Mesodermal cell (in vitro differentiated cells): Measurements from ENCODE around the gene SHISA7. TPM values are rescaled to one million over a fixed set of nuclear protein-coding genes. Genes with fewer than 3 reads are reported as not detected.

Experiments used
- H3K27ac ChIP-seq: 2 replicates; pipeline ENCODE4 v1.7.0; 2013; ENCODE audit warnings: mild to moderate bottlenecking, low read depth, low read length, moderate library complexity; ENCODE audit not compliant: severe bottlenecking
- H3K36me3 ChIP-seq: 2 replicates; pipeline ENCODE4 v1.7.1; 2013; ENCODE audit warnings: mild to moderate bottlenecking, low read length, moderate library complexity; ENCODE audit not compliant: control insufficient read depth, insufficient read depth
- H3K4me1 ChIP-seq: one replicate; pipeline ENCODE4 v1.7.1; 2013; ENCODE audit warnings: mild to moderate bottlenecking, low read length; ENCODE audit not compliant: insufficient read depth, control insufficient read depth, poor library complexity, severe bottlenecking
- H3K4me3 ChIP-seq: 2 replicates; pipeline ENCODE4 v1.7.0; 2013; ENCODE audit warnings: low read length, control low read depth, mild to moderate bottlenecking; ENCODE audit not compliant: insufficient read depth, poor library complexity, severe bottlenecking; ENCODE audit errors: extremely low read depth
- H3K9me3 ChIP-seq: 2 replicates; pipeline ENCODE4 v1.7.1; 2013; ENCODE audit warnings: mild to moderate bottlenecking, low read length, moderate library complexity; ENCODE audit not compliant: control insufficient read depth
- WGBS, 2 experiments: methylation state at CpG; one replicate each; pipeline ENCODE4 v1.1.5; 2013; ENCODE audit warnings: missing lambda C conversion rate in 2 of 2; ENCODE audit not compliant: insufficient coverage in 2 of 2; 5-methylcytosine and 5-hydroxymethylcytosine counted together
- polyA plus RNA-seq, 2 experiments: library from polyadenylated mRNA; stranded (reverse); fragments of 50-300 nt; gene quantifications; one replicate each; pipeline ENCODE4 v1.2.3, GENCODE V29; 2013

Gene SHISA7
- 0.29 TPM for polyA plus RNA-seq (2013, experiment 1 of 2)
- polyA plus RNA-seq (2013, experiment 2 of 2) = 0.15 TPM

- no peaks in the 10 kb centered on the region for H3K36me3 ChIP-seq
- H3K4me3 ChIP-seq = no peak within 1 kb of the TSS
- H3K4me1 ChIP-seq = no peaks in the 10 kb centered on the region
- no peak within 1 kb of the TSS for H3K27ac ChIP-seq
- 2 to 5% methylated on average over 30 to 41 of the region's 43 CpGs for WGBS, 2 experiments
- H3K9me3 ChIP-seq = no peaks in the 10 kb centered on the region
Measured at GRCh38 chr19:55443045-55443823, at the start of gene SHISA7. Gene SHISA7, minus strand, starts transcription at chr19:55443300. Its CDS starts 437 bp downstream, at chr19:55442863.

GRCh38 chr19:55492362-55492944, 49.4 kb upstream of the SHISA7 start:
- Histone ChIP-seq H3K36me3 (no peaks in the 10 kb centered on the region), H3K4me1 (peaks cover 18% of the 10 kb centered on the region), H3K27ac (no peak overlapping the region), H3K4me3 (no peak overlapping the region), H3K9me3 (no peaks in the 10 kb centered on the region)
- 82 to 83% methylated on average over 9 to 10 of the region's 12 CpGs for WGBS, 2 experiments

GRCh38 chr19:55491546-55492360, 48.7 kb upstream of the SHISA7 start:
- H3K4me3 ChIP-seq = no peak overlapping the region
- no peaks in the 10 kb centered on the region for H3K36me3 ChIP-seq
- H3K27ac ChIP-seq = no peak overlapping the region
- 94 to 96% methylated on average over 14 to 15 of the region's 24 CpGs for WGBS, 2 experiments
- H3K9me3 ChIP-seq = no peaks in the 10 kb centered on the region
- H3K4me1 ChIP-seq = peaks cover 23% of the 10 kb centered on the region

- no peaks in the 10 kb centered on the region for H3K36me3 ChIP-seq
- H3K27ac ChIP-seq = no peak overlapping the region
- H3K4me3 ChIP-seq = no peak overlapping the region
- 85 to 91% methylated on average over 33 to 47 of the region's 52 CpGs for WGBS, 2 experiments
- H3K4me1 ChIP-seq = peaks cover 33% of the 10 kb centered on the region
- no peaks in the 10 kb centered on the region for H3K9me3 ChIP-seq
Measured at GRCh38 chr19:55490478-55491432, 47.7 kb upstream of the SHISA7 start.

GRCh38 chr19:55489711-55490477, 46.8 kb upstream of the SHISA7 start:
- Histone ChIP-seq H3K9me3 (no peaks in the 10 kb centered on the region), H3K4me3 (no peak overlapping the region), H3K36me3 (no peaks in the 10 kb centered on the region), H3K27ac (no peak overlapping the region), H3K4me1 (peaks cover 36% of the 10 kb centered on the region)
- 73 to 77% methylated on average over 12 to 13 of the region's 21 CpGs for WGBS, 2 experiments

GRCh38 chr19:55488986-55489710, 46.0 kb upstream of the SHISA7 start:
- Histone ChIP-seq H3K27ac (no peak overlapping the region), H3K4me3 (no peak overlapping the region), H3K4me1 (peaks cover 40% of the 10 kb centered on the region), H3K36me3 (no peaks in the 10 kb centered on the region), H3K9me3 (no peaks in the 10 kb centered on the region)
- 67 to 75% methylated on average over 19 to 30 of the region's 36 CpGs for WGBS, 2 experiments

GRCh38 chr19:55487924-55488687, 45.0 kb upstream of the SHISA7 start, which contains the start of gene SSC5D:
Gene SSC5D, plus strand, starts transcription at chr19:55488436. Its CDS starts 154 bp downstream, at chr19:55488590.
- H3K9me3 ChIP-seq = no peaks in the 10 kb centered on the region
- 14 to 18% methylated on average over 5 to 7 of the region's 21 CpGs for WGBS, 2 experiments
- peaks cover 46% of the 10 kb centered on the region for H3K4me1 ChIP-seq
- H3K36me3 ChIP-seq = peaks cover 4% of the 10 kb centered on the region
- peak within 1 kb of the TSS; percentile 97 for H3K27ac ChIP-seq
- H3K4me3 ChIP-seq = peak within 1 kb of the TSS; percentile 18

GRCh38 chr19:55486971-55487923, 44.1 kb upstream of the SHISA7 start:
- 17 to 22% methylated on average over 13 to 18 of the region's 27 CpGs for WGBS, 2 experiments
- H3K36me3 ChIP-seq = peaks cover 10% of the 10 kb centered on the region
- peak overlapping the region; percentile 97 for H3K27ac ChIP-seq
- peaks cover 46% of the 10 kb centered on the region for H3K4me1 ChIP-seq
- H3K4me3 ChIP-seq = peak overlapping the region; percentile 16
- no peaks in the 10 kb centered on the region for H3K9me3 ChIP-seq
